Skeletal muscle satellite cell (primary cell): ENCODE measurements around the gene CDY1B. TPM values are rescaled to one million over a fixed set of nuclear protein-coding genes. Genes with fewer than 3 reads are reported as not detected.
"Not testable (repeated sequence)": the region's sequence is repeated elsewhere in the genome, so short reads cannot be mapped to it uniquely, and the experiment has no call there.

ENCODE experiments used
- H3K27me3 ChIP-seq: 2 replicates; pipeline ENCODE4 v1.7.0; 2013; ENCODE audit warnings: low read length; ENCODE audit not compliant: control insufficient read depth, insufficient read depth
- H3K36me3 ChIP-seq: 2 replicates; pipeline ENCODE4 v1.7.0; 2013; ENCODE audit warnings: mild to moderate bottlenecking, control low read depth, low read length; ENCODE audit not compliant: insufficient read depth
- H3K4me1 ChIP-seq: 2 replicates; pipeline ENCODE4 v1.7.0; 2013; ENCODE audit warnings: low read length; ENCODE audit not compliant: control insufficient read depth, insufficient read depth
- H3K4me2 ChIP-seq: 2 replicates; pipeline ENCODE4 v1.7.0; 2013; ENCODE audit warnings: mild to moderate bottlenecking, low read length
- H3K4me3 ChIP-seq: 2 replicates; pipeline ENCODE4 v1.7.0; 2013; ENCODE audit warnings: low read length
- H3K9ac ChIP-seq: 2 replicates; pipeline ENCODE4 v1.7.0; 2013; ENCODE audit warnings: mild to moderate bottlenecking, low read depth, low read length, moderate library complexity
- H3K9me3 ChIP-seq: replicated peaks from 2 replicates; pipeline ENCODE4 v1.7.0; 2013; ENCODE audit warnings: mild to moderate bottlenecking, control low read depth, low read length
- total RNA-seq: library from RNA; depleted of rRNA; stranded (reverse); fragments of >200 nt; gene quantifications from 2 replicates; pipeline ENCODE4 v1.2.3, GENCODE V29; 2012; rRNA removed

CDY1B gene
- not detected in 2 replicates for total RNA-seq

GRCh38 chrY:24047919-24048318, at the start of gene CDY1B:
TSS of gene CDY1B (minus strand) at chrY:24048019. CDS start at chrY:24047688, 331 bp downstream.
- H3K4me1 ChIP-seq, H3K27me3 ChIP-seq, H3K4me2 ChIP-seq, H3K4me3 ChIP-seq, H3K9me3 ChIP-seq, H3K36me3 ChIP-seq, H3K9ac ChIP-seq: not testable (repeated sequence)

GRCh38 chrY:24049525-24049924, 1.7 kb upstream of the CDY1B start:
- H3K36me3 ChIP-seq, H3K4me1 ChIP-seq, H3K9me3 ChIP-seq, H3K27me3 ChIP-seq, H3K4me2 ChIP-seq, H3K9ac ChIP-seq, H3K4me3 ChIP-seq: not testable (repeated sequence)

- H3K9ac ChIP-seq, H3K36me3 ChIP-seq, H3K9me3 ChIP-seq, H3K27me3 ChIP-seq, H3K4me1 ChIP-seq, H3K4me2 ChIP-seq, H3K4me3 ChIP-seq: not testable (repeated sequence)
These were observed 4.6 kb downstream of the CDY1B start for GRCh38 chrY:24043209-24043608.

- H3K4me2 ChIP-seq, H3K9me3 ChIP-seq, H3K27me3 ChIP-seq, H3K36me3 ChIP-seq, H3K9ac ChIP-seq, H3K4me1 ChIP-seq, H3K4me3 ChIP-seq: not testable (repeated sequence)
These were observed 8.7 kb downstream of the CDY1B start for GRCh38 chrY:24039008-24039718.

GRCh38 chrY:24026212-24027103, 21.4 kb downstream of the CDY1B start:
- not testable (repeated sequence) for H3K9me3 ChIP-seq, H3K4me2 ChIP-seq, H3K27me3 ChIP-seq, H3K9ac ChIP-seq, H3K36me3 ChIP-seq, H3K4me1 ChIP-seq, H3K4me3 ChIP-seq
